SK-N-SH (cell line): Measurements from ENCODE around the gene DPEP3. TPM values are rescaled to one million over a fixed set of nuclear protein-coding genes. Genes with fewer than 3 reads are reported as not detected.

ENCODE experiments used
- CTCF ChIA-PET: fragments of 300-600, 350-600 bp; formaldehyde crosslinking; extraction: SDS; loops from one replicate; lab custom pipeline; 2021; lab: Yijun Ruan, JAX
- POLR2A ChIA-PET: fragments of 350-600 bp; sonication (Branson Sonifier 250); formaldehyde crosslinking; extraction: SDS; loops from one replicate; lab custom pipeline; 2020; ENCODE audit warnings: antibody characterized with exemption, inconsistent platforms; lab: Yijun Ruan, JAX
- DNase-seq: peaks from one replicate; pipeline ENCODE4 v3.0.0; 2012
- H2AFZ ChIP-seq: fragments of 200-600 bp; sonication (generic); 2 replicates; pipeline ENCODE4 v1.8.1; 2016; ENCODE audit warnings: antibody characterized with exemption, mild to moderate bottlenecking, low read depth
- H3F3A ChIP-seq: fragments of 200-600 bp; sonication (generic); replicated peaks from 2 replicates; pipeline ENCODE3; 2016; ENCODE audit warnings: antibody characterized with exemption, mild to moderate bottlenecking; ENCODE audit not compliant: insufficient read depth
- H3K27ac ChIP-seq, 2 experiments: fragments of 200-500 bp in 1 of 2; fragments of 200-600 bp in 1 of 2; sonication (Bioruptor generic) in 1 of 2; sonication (generic), shearing (Covaris generic) in 1 of 2; 2 replicates each; pipeline versions ENCODE4 v1.5.1 to v1.6.1; 2014 to 2016; ENCODE audit warnings: low read depth in 2 of 2, inconsistent platforms in 1 of 2, low read length in 1 of 2, mild to moderate bottlenecking in 1 of 2, mixed read lengths in 1 of 2
- H3K27me3 ChIP-seq: fragments of 200-600 bp; sonication (generic), shearing (Covaris generic); 2 replicates; pipeline ENCODE4 v1.6.1; 2016; ENCODE audit warnings: mixed run types; ENCODE audit not compliant: insufficient read depth
- H3K36me3 ChIP-seq, 2 experiments: fragments of 200-500 bp in 1 of 2; fragments of 200-600 bp in 1 of 2; sonication (Bioruptor generic) in 1 of 2; sonication (generic) in 1 of 2; replicated peaks in 1 of 2; 2 replicates each; pipeline versions ENCODE3 to v1.5.1; 2014 to 2016; ENCODE audit warnings: low read length in 1 of 2, mild to moderate bottlenecking in 1 of 2; ENCODE audit not compliant: insufficient read depth in 2 of 2, control insufficient read depth in 1 of 2
- H3K4me1 ChIP-seq, 2 experiments: fragments of 200-500 bp in 1 of 2; fragments of 200-600 bp in 1 of 2; sonication (Bioruptor generic) in 1 of 2; sonication (generic), shearing (Covaris generic) in 1 of 2; 2 replicates each; pipeline versions ENCODE4 v1.5.1 to v1.6.1; 2014 to 2016; ENCODE audit warnings: low read depth in 1 of 2, low read length in 1 of 2, mixed run types in 1 of 2; ENCODE audit not compliant: insufficient read depth in 2 of 2, control insufficient read depth in 1 of 2
- H3K4me2 ChIP-seq: fragments of 200-600 bp; sonication (generic), shearing (Covaris generic); 2 replicates; pipeline ENCODE4 v1.6.1; 2017; ENCODE audit warnings: mixed run types
- H3K4me3 ChIP-seq, 2 experiments: fragments of 200-500 bp in 1 of 2; fragments of 200-600 bp in 1 of 2; sonication (Bioruptor generic) in 1 of 2; sonication (generic), shearing (Covaris generic) in 1 of 2; 2 replicates each; pipeline versions ENCODE4 v1.5.1 to v1.8.1; 2014 to 2016; ENCODE audit warnings: low read depth in 2 of 2, inconsistent platforms in 1 of 2, low read length in 1 of 2, mild to moderate bottlenecking in 1 of 2, mixed read lengths in 1 of 2, moderate library complexity in 1 of 2
- H3K79me2 ChIP-seq: fragments of 200-600 bp; sonication (generic); 2 replicates; pipeline ENCODE4 v1.8.1; 2017; ENCODE audit warnings: mild to moderate bottlenecking; ENCODE audit not compliant: insufficient read depth
- H3K9ac ChIP-seq: fragments of 200-600 bp; sonication (generic); 2 replicates; pipeline ENCODE4 v1.6.1; 2017; ENCODE audit warnings: mixed run types
- H3K9me2 ChIP-seq: fragments of 200-600 bp; sonication (generic); 2 replicates; pipeline ENCODE4 v1.6.1; 2017; ENCODE audit warnings: mixed run types
- H3K9me3 ChIP-seq: fragments of 200-600 bp; sonication (generic); 2 replicates; pipeline ENCODE4 v1.6.1; 2017; ENCODE audit warnings: mixed run types, mild to moderate bottlenecking, moderate library complexity
- H4K20me1 ChIP-seq: fragments of 200-600 bp; sonication (generic); 2 replicates; pipeline ENCODE4 v1.6.1; 2017; ENCODE audit warnings: mild to moderate bottlenecking, mixed run types; ENCODE audit not compliant: insufficient read depth
- ELF1 ChIP-seq: IDR thresholded peaks from 2 replicates; pipeline ENCODE4 v1.4.0; 2012
- EZH2phosphoT487 ChIP-seq: fragments of 200-600 bp; sonication (generic); IDR thresholded peaks from 2 replicates; pipeline ENCODE4 v1.6.1; 2017; ENCODE audit warnings: low read depth, mixed run types, mild to moderate bottlenecking, antibody characterized with exemption, moderate library complexity, borderline replicate concordance
- GABPA ChIP-seq: IDR thresholded peaks from 2 replicates; pipeline ENCODE4 v1.4.0; 2012; ENCODE audit warnings: low read depth, mild to moderate bottlenecking
- GATA2 ChIP-seq: sonication (generic); formaldehyde crosslinking; IDR thresholded peaks from 2 replicates; pipeline ENCODE4 v1.5.0; 2020; ENCODE audit warnings: mild to moderate bottlenecking, missing genetic modification reagents
- MAX ChIP-seq: IDR thresholded peaks from 2 replicates; pipeline ENCODE4 v1.4.0; 2012; ENCODE audit warnings: low read depth
- MEF2A ChIP-seq: IDR thresholded peaks from 2 replicates; pipeline ENCODE4 v1.4.0; 2012; ENCODE audit warnings: low read depth, borderline replicate concordance
- NRF1 ChIP-seq: IDR thresholded peaks from 2 replicates; pipeline ENCODE4 v1.6.1; 2012; ENCODE audit warnings: low read depth, mild to moderate bottlenecking, low read length
- RCOR1 ChIP-seq: fragments of 150-350 bp; IDR thresholded peaks from 2 replicates; pipeline ENCODE4 v1.6.1; 2017; ENCODE audit warnings: antibody characterized with exemption, low read length
- RFX5 ChIP-seq: IDR thresholded peaks from 2 replicates; pipeline ENCODE4 v1.6.1; 2012; ENCODE audit warnings: mild to moderate bottlenecking, improper control_type of control experiment, low read length
- SMC3 ChIP-seq: IDR thresholded peaks from 2 replicates; pipeline ENCODE4 v1.6.1; 2012; ENCODE audit warnings: low read depth, low read length, improper control_type of control experiment
- TAF1 ChIP-seq: IDR thresholded peaks from 2 replicates; pipeline ENCODE4 v1.6.1; 2012; ENCODE audit warnings: low read depth, mild to moderate bottlenecking, low read length, moderate library complexity, borderline replicate concordance
- TCF12 ChIP-seq: IDR thresholded peaks from 2 replicates; pipeline ENCODE4 v1.4.0; 2012
- TEAD4 ChIP-seq: IDR thresholded peaks from 2 replicates; pipeline ENCODE4 v1.4.0; 2012; ENCODE audit warnings: mild to moderate bottlenecking, borderline replicate concordance; ENCODE audit not compliant: insufficient read depth
- YY1 ChIP-seq: IDR thresholded peaks from 2 replicates; pipeline ENCODE4 v1.4.0; 2012; ENCODE audit warnings: low read depth, mild to moderate bottlenecking
- ZBTB33 ChIP-seq: IDR thresholded peaks from 2 replicates; pipeline ENCODE4 v1.4.0; 2012; ENCODE audit warnings: low read depth, borderline replicate concordance
- WGBS: methylation state at CpG from one replicate; pipeline ENCODE4 v1.1.6; 2017; ENCODE audit warnings: low lambda C conversion rate; 5-methylcytosine and 5-hydroxymethylcytosine counted together
- polyA plus RNA-seq, 3 experiments: library from polyadenylated mRNA; depleted of rRNA; stranded (reverse); fragments of >200 nt; gene quantifications; 2 replicates each; pipeline ENCODE4 v1.2.3, GENCODE V29; 2012

Gene DPEP3
- polyA plus RNA-seq, 1 of the 3 experiments (the other 2 are of a cell fraction), result not detected

GRCh38 chr16:67943619-67944504, 36.4 kb downstream of the DPEP3 start, which contains the start of gene LCAT:
Gene LCAT, minus strand, starts transcription at chr16:67944120. Its CDS starts 19 bp downstream, at chr16:67944101.
- peak within 1 kb of the TSS in 1 of 2 experiments; percentile 20; a peak in 1 of 4 replicates for H3K27ac ChIP-seq
- H3K4me2 ChIP-seq, result no peak within 1 kb of the TSS

GRCh38 chr16:67943256-67943618, 37.1 kb downstream of the DPEP3 start:
- H4K20me1 ChIP-seq, result peaks cover 13% of the 10 kb centered on the region; the same call in 1 of the 2 replicates
- H2AFZ ChIP-seq, result no peak overlapping the region
- no peak overlapping the region for H3K4me3 ChIP-seq
- WGBS, result 98% methylated on average over 6 of the region's 6 CpGs
- no peak for TF ChIP-seq TAF1
- no peaks in the 10 kb centered on the region for H3K9me3 ChIP-seq
- H3K4me1 ChIP-seq, result peaks cover 0 to 22% of the 10 kb centered on the region in 2 experiments; a peak in 1 of 4 replicates
- peaks cover 22% of the 10 kb centered on the region for H3F3A ChIP-seq
- no peaks in the 10 kb centered on the region for H3K9me2 ChIP-seq
- ChIA-PET CTCF (interaction anchor here (0.7 to 28.1 kb wide), 9 partner anchors 11 to 272 kb away, joined by 3 to 564 read pairs (median 5); partner anchors contain the start of genes CTRL, EDC4, NRN1L and PSKH1), POLR2A (no interaction called here)
- no peak overlapping the region for H3K9ac ChIP-seq
- H3K36me3 ChIP-seq, result peaks cover 12 to 60% of the 10 kb centered on the region in 2 experiments
- no peak overlapping the region for H3K4me2 ChIP-seq
- H3K27ac ChIP-seq, result no peak overlapping the region; a peak in 1 of 4 replicates
- H3K79me2 ChIP-seq, result peaks cover 10% of the 10 kb centered on the region; the same call in 1 of the 2 replicates
- no peak for DNase-seq
- no peaks in the 10 kb centered on the region for H3K27me3 ChIP-seq

More at GRCh38 chr16:67943619-67944504, 36.4 kb downstream of the DPEP3 start, which contains the start of gene LCAT:
- Histone ChIP-seq H4K20me1 (peaks cover 13% of the 10 kb centered on the region; the same call in 1 of the 2 replicates), H3K27me3 (no peaks in the 10 kb centered on the region), H3K36me3 (peaks cover 12 to 63% of the 10 kb centered on the region in 2 experiments), H3K4me1 (peaks cover 0 to 22% of the 10 kb centered on the region in 2 experiments; a peak in 1 of 4 replicates), H3K4me3 (no peak within 1 kb of the TSS), H3F3A (peaks cover 22% of the 10 kb centered on the region), H2AFZ (no peak within 1 kb of the TSS), H3K79me2 (peaks cover 10% of the 10 kb centered on the region; the same call in 1 of the 2 replicates), H3K9ac (no peak within 1 kb of the TSS), H3K9me2 (no peaks in the 10 kb centered on the region), H3K9me3 (no peaks in the 10 kb centered on the region)
- no peak for DNase-seq
- WGBS, result 91% methylated on average over 17 of the region's 23 CpGs
- no peak for TF ChIP-seq YY1
- no peak for TF ChIP-seq SMC3
- TF ChIP-seq RCOR1, result no peak
- no peak for TF ChIP-seq ZBTB33
- TF ChIP-seq TEAD4, result no peak
- no peak for TF ChIP-seq GABPA
- TF ChIP-seq NRF1, result no peak
- TF ChIP-seq RFX5, result no peak
- TF ChIP-seq EZH2phosphoT487, result no peak
- TF ChIP-seq MAX, result no peak
- TF ChIP-seq ELF1, result no peak
- TF ChIP-seq GATA2 (CRISPR knock-in tag), result no peak
- TF ChIP-seq MEF2A, result no peak
- TF ChIP-seq TCF12, result no peak
- CTCF ChIA-PET, result interaction anchor here (0.7 to 28.1 kb wide), 5 partner anchors 11 to 273 kb away, joined by 3 to 564 read pairs (median 5); partner anchors contain the start of genes EDC4, NRN1L and PSKH1
- POLR2A ChIA-PET, result interaction anchor here (1.0 kb wide), 1 partner anchor 9 kb away, joined by 3 read pairs; no protein-coding TSS in a partner anchor
